SU-DHL-6 (cell line): ENCODE results near the gene TMCC3.

Experiments
- EZH2phosphoT487 ChIP-seq: fragments of 200-600 bp; sonication (generic), shearing (Covaris generic); conservative IDR thresholded peaks from 2 replicates; pipeline ENCODE4 v1.6.1; 2018; ENCODE audit warnings: mild to moderate bottlenecking, antibody characterized with exemption, low read length, moderate library complexity, mixed read lengths
- TF ChIP-seq, protein P1 (sequence below): fragments of 200-600 bp; sonication (generic); IDR thresholded peaks from one replicate; pipeline ENCODE4 v1.5.1; 2017; ENCODE audit warnings: antibody characterized with exemption, mild to moderate bottlenecking, low read length, moderate library complexity; ENCODE audit not compliant: insufficient read depth, poor library complexity, severe bottlenecking

DNA sequence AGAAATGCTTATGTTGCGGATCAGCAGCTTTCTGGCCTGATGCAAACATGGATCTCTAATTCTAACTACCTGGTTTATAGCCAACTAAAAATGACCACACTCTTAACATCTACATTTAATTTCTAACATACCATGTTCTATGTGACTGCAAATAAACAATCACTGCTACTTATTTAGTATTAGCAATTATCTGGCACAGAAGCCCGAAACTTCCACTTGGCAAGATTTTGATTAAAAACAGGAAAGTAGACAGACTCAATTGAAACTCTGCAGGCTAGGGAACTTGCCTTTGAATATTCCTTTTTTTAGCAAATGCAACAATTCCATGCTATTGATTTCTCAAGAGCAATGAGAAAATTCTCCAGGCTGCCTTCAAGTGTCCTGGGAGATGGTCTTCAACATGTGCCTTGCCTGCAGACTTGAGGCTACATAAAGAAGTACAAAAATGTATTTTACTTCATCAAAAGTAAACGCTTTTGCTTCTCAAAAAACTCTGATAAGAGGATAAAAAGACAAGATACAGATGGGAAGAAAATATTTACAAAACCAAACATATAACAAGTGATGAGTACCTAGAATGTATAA, 9.1 kb upstream of the TMCC3 start:
- TF ChIP-seq, protein P1, sequence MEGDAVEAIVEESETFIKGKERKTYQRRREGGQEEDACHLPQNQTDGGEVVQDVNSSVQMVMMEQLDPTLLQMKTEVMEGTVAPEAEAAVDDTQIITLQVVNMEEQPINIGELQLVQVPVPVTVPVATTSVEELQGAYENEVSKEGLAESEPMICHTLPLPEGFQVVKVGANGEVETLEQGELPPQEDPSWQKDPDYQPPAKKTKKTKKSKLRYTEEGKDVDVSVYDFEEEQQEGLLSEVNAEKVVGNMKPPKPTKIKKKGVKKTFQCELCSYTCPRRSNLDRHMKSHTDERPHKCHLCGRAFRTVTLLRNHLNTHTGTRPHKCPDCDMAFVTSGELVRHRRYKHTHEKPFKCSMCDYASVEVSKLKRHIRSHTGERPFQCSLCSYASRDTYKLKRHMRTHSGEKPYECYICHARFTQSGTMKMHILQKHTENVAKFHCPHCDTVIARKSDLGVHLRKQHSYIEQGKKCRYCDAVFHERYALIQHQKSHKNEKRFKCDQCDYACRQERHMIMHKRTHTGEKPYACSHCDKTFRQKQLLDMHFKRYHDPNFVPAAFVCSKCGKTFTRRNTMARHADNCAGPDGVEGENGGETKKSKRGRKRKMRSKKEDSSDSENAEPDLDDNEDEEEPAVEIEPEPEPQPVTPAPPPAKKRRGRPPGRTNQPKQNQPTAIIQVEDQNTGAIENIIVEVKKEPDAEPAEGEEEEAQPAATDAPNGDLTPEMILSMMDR = no peak
- no peak for TF ChIP-seq EZH2phosphoT487
